ENCODE data around the gene MBTD1. TPM values are rescaled to one million over a fixed set of nuclear protein-coding genes. Genes with fewer than 3 reads are reported as not detected.
A peak's percentile ranks its signal among the peaks of the same experiment; 100 is the strongest.

MBTD1 gene
- polyA plus RNA-seq, 1 of the 3 experiments (the other 2 are of a cell fraction) = 4.6 TPM

DNA sequence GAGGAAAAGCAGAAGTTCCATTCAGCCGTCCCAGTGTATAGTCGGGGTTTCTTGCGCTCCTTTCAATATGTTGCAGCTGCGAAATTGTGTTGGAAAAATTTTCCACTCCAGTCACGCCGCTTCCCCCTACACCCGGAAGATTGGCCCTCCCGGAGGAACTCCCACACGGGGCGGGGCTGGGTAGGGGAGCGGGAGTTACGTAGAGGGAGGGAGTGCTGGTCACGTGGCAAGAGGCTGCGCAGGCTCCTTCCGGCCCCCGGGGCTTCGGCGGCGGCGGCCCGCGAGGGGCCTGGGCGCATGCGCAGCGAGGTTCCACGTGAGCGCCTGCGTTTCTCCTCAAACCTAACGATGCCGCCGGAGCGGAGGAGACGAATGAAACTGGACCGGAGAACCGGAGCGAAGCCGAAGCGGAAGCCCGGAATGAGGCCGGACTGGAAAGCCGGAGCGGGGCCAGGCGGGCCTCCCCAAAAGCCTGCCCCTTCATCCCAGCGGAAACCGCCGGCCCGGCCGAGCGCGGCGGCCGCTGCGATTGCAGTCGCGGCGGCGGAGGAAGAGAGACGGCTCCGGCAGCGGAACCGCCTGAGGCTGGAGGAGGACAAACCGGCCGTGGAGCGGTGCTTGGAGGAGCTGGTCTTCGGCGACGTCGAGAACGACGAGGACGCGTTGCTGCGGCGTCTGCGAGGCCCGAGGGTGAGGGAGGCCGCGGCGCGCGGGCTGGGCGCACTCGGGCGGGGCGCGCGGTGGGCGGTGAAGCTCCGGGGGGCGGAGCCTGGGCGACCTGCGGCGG, 581 bp upstream of the MBTD1 start, which contains the start of gene UTP18 (continued):
- TF ChIP-seq, protein P1, sequence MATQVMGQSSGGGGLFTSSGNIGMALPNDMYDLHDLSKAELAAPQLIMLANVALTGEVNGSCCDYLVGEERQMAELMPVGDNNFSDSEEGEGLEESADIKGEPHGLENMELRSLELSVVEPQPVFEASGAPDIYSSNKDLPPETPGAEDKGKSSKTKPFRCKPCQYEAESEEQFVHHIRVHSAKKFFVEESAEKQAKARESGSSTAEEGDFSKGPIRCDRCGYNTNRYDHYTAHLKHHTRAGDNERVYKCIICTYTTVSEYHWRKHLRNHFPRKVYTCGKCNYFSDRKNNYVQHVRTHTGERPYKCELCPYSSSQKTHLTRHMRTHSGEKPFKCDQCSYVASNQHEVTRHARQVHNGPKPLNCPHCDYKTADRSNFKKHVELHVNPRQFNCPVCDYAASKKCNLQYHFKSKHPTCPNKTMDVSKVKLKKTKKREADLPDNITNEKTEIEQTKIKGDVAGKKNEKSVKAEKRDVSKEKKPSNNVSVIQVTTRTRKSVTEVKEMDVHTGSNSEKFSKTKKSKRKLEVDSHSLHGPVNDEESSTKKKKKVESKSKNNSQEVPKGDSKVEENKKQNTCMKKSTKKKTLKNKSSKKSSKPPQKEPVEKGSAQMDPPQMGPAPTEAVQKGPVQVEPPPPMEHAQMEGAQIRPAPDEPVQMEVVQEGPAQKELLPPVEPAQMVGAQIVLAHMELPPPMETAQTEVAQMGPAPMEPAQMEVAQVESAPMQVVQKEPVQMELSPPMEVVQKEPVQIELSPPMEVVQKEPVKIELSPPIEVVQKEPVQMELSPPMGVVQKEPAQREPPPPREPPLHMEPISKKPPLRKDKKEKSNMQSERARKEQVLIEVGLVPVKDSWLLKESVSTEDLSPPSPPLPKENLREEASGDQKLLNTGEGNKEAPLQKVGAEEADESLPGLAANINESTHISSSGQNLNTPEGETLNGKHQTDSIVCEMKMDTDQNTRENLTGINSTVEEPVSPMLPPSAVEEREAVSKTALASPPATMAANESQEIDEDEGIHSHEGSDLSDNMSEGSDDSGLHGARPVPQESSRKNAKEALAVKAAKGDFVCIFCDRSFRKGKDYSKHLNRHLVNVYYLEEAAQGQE (IDR thresholded peaks at IDR 0.05; ENCODE audit: low read depth, low read length) = 0 out of 2 replicates have a peak, but pooled peaks have one; percentile 12
- TF ChIP-seq FOXM1 (IDR thresholded peaks at IDR 0.05; ENCODE audit: low read depth) (peak; percentile 42; the same call in 1 of the 2 replicates), FOSL2 (IDR thresholded peaks at IDR 0.05; ENCODE audit: borderline replicate concordance, low read depth) (no peak), MXI1 (IDR thresholded peaks at IDR 0.05; ENCODE audit: low read depth, low read length) (peak; percentile 94), NFIC (IDR thresholded peaks at IDR 0.05; ENCODE audit: borderline replicate concordance) (no peak), JUND (IDR thresholded peaks at IDR 0.05) (peak; percentile 45; the same call in 1 of the 2 replicates), GABPA (IDR thresholded peaks at IDR 0.05; ENCODE audit: low read depth) (peak; percentile 60), NRF1 (IDR thresholded peaks at IDR 0.05; ENCODE audit: low read depth, low read length) (peak; percentile 99), FOXJ3 (CRISPR knock-in tag; IDR thresholded peaks at IDR 0.05) (no peak), MAX (IDR thresholded peaks at IDR 0.05; ENCODE audit: low read depth) (peak; percentile 95), EP300 (IDR thresholded peaks at IDR 0.05; ENCODE audit: borderline replicate concordance in 1 of 2, low read depth in 1 of 2, low read length in 1 of 2) (peak in 1 of 2 experiments; percentile 36; a peak in 1 of 4 replicates), TCF12 (IDR thresholded peaks at IDR 0.05) (peak; percentile 5; the same call in 1 of the 2 replicates), GATA2 (CRISPR knock-in tag; IDR thresholded peaks at IDR 0.05) (0 out of 2 replicates have a peak, but pooled peaks have one; percentile 8), ELF1 (IDR thresholded peaks at IDR 0.05) (peak; percentile 83), USF1 (IDR thresholded peaks at IDR 0.05; ENCODE audit: borderline replicate concordance, low read depth) (peak; percentile 96), CHD2 (IDR thresholded peaks at IDR 0.05; ENCODE audit: low read length, partially characterized antibody) (peak; percentile 49), RCOR1 (IDR thresholded peaks at IDR 0.05; ENCODE audit: low read length) (no peak), SMC3 (IDR thresholded peaks at IDR 0.05; ENCODE audit: low read depth, low read length) (no peak)
- TF ChIP-seq, protein P2, sequence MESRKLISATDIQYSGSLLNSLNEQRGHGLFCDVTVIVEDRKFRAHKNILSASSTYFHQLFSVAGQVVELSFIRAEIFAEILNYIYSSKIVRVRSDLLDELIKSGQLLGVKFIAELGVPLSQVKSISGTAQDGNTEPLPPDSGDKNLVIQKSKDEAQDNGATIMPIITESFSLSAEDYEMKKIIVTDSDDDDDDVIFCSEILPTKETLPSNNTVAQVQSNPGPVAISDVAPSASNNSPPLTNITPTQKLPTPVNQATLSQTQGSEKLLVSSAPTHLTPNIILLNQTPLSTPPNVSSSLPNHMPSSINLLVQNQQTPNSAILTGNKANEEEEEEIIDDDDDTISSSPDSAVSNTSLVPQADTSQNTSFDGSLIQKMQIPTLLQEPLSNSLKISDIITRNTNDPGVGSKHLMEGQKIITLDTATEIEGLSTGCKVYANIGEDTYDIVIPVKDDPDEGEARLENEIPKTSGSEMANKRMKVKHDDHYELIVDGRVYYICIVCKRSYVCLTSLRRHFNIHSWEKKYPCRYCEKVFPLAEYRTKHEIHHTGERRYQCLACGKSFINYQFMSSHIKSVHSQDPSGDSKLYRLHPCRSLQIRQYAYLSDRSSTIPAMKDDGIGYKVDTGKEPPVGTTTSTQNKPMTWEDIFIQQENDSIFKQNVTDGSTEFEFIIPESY (IDR thresholded peaks at IDR 0.05; ENCODE audit: borderline replicate concordance, low read depth) = no peak; the same call in 1 of the 2 replicates
- TF ChIP-seq, protein P3, sequence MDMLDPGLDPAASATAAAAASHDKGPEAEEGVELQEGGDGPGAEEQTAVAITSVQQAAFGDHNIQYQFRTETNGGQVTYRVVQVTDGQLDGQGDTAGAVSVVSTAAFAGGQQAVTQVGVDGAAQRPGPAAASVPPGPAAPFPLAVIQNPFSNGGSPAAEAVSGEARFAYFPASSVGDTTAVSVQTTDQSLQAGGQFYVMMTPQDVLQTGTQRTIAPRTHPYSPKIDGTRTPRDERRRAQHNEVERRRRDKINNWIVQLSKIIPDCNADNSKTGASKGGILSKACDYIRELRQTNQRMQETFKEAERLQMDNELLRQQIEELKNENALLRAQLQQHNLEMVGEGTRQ (IDR thresholded peaks at IDR 0.05; ENCODE audit: borderline replicate concordance, low read depth, low read length) = peak; percentile 90
- TF ChIP-seq, protein P4, sequence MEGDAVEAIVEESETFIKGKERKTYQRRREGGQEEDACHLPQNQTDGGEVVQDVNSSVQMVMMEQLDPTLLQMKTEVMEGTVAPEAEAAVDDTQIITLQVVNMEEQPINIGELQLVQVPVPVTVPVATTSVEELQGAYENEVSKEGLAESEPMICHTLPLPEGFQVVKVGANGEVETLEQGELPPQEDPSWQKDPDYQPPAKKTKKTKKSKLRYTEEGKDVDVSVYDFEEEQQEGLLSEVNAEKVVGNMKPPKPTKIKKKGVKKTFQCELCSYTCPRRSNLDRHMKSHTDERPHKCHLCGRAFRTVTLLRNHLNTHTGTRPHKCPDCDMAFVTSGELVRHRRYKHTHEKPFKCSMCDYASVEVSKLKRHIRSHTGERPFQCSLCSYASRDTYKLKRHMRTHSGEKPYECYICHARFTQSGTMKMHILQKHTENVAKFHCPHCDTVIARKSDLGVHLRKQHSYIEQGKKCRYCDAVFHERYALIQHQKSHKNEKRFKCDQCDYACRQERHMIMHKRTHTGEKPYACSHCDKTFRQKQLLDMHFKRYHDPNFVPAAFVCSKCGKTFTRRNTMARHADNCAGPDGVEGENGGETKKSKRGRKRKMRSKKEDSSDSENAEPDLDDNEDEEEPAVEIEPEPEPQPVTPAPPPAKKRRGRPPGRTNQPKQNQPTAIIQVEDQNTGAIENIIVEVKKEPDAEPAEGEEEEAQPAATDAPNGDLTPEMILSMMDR (IDR thresholded peaks at IDR 0.05) = no peak

Data from SK-N-SH (cell line).